Activated CD8-positive, alpha-beta T cell treated with anti-CD3 and anti-CD28 coated beads for 36 hours (primary cell): Measurements from ENCODE around the gene PCDH9. TPM values are rescaled to one million over a fixed set of nuclear protein-coding genes. Genes with fewer than 3 reads are reported as not detected.

Experiments used
- ATAC-seq: fragments of 200-7000 bp; cut with Tn5 transposase; one replicate; pipeline ENCODE4 v1.10.0; 2021; ENCODE audit warnings: mild to moderate bottlenecking, moderate library complexity
- CTCF ChIA-PET: fragments of 350-600 bp; sonication (Branson Sonifier 250); formaldehyde crosslinking; loops from one replicate; lab custom pipeline; 2021; ENCODE audit warnings: antibody characterized with exemption; lab: Charles Lee
- POLR2A ChIA-PET: fragments of 350-600 bp; sonication (Branson Sonifier 250); formaldehyde crosslinking; loops from one replicate; lab custom pipeline; 2021; ENCODE audit warnings: antibody characterized with exemption; lab: Charles Lee
- DNase-seq: peaks from one replicate; pipeline ENCODE4 v3.0.0-alpha.2; 2020
- H3K27ac Mint-ChIP-seq: one replicate; pipeline ENCODE4 v1.8.0; 2021; ENCODE audit warnings: mild to moderate bottlenecking, mixed read lengths
- H3K27me3 Mint-ChIP-seq: one replicate; pipeline ENCODE4 v1.8.0; 2021; ENCODE audit warnings: mixed read lengths
- H3K36me3 Mint-ChIP-seq: one replicate; pipeline ENCODE4 v1.8.0; 2021; ENCODE audit warnings: low read depth, mixed read lengths
- H3K4me1 Mint-ChIP-seq: one replicate; pipeline ENCODE4 v1.8.0; 2021; ENCODE audit warnings: low read depth, mixed read lengths
- H3K4me3 Mint-ChIP-seq: one replicate; pipeline ENCODE4 v1.8.0; 2021; ENCODE audit warnings: mild to moderate bottlenecking, moderate library complexity, mixed read lengths
- H3K9me3 Mint-ChIP-seq: one replicate; pipeline ENCODE4 v1.8.0; 2021; ENCODE audit warnings: mixed read lengths
- CTCF ChIP-seq: fragments of 200-600 bp; IDR thresholded peaks from one replicate; pipeline ENCODE4 v1.8.0; 2022; ENCODE audit warnings: antibody characterized with exemption, mild to moderate bottlenecking
- intact Hi-C: fragments of 100-400 bp; cut with micrococcal nuclease; formaldehyde crosslinking; loops from one replicate; pipeline ENCODE4 v1.10.0; 2022
- total RNA-seq, 2 experiments: library from RNA; stranded (reverse); gene quantifications; one replicate each; pipeline ENCODE4 v1.2.3, GENCODE V29; 2021

The PCDH9 gene
- total RNA-seq, 2 experiments from 2014 or later: 0.04 to 0.14 TPM

DNA sequence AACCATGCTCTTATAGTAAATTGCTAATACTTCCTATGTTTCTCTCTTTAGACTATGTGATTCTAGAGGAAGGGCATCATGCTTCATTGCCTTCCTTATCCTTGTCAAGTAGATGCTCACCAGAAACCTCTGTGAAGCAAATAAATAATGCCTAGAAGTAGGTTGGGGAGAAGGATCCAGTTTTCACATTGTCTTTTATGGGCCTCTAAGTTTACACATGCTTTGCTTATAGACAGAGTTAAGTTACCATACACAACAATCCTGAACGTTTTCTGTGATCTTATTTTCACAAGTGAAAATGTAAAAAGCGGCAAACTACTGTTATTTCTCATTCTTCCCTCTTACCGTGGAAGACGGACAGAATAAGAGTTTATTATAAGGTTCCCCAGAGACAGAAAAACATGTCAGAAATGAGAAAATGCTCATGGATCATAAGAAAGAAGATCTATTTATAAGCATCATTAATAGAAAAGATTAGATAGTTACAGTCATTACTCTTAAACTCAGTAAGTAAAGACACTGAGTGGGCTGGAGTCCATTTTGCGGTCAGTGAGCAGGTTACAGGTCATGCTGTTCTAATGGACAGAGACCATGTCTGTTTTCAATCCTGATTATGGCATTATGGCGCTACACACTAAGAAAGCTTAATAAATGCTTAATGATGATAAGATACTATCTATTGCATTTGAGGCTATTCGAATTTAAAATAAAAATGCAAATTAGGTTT, 723.9 kb downstream of the PCDH9 start:
- DNase-seq: no peak
- Mint-ChIP-seq H3K4me1 (no peaks in the 10 kb centered on the region), H3K27me3 (no peaks in the 10 kb centered on the region), H3K9me3 (no peaks in the 10 kb centered on the region), H3K4me3 (no peak overlapping the region), H3K27ac (no peak overlapping the region), H3K36me3 (no peaks in the 10 kb centered on the region)
- POLR2A ChIA-PET: no interaction called here
- TF ChIP-seq CTCF: no peak
- CTCF ChIA-PET: no interaction called here
- ATAC-seq: no peak
- intact Hi-C loops: no loop called here

DNA sequence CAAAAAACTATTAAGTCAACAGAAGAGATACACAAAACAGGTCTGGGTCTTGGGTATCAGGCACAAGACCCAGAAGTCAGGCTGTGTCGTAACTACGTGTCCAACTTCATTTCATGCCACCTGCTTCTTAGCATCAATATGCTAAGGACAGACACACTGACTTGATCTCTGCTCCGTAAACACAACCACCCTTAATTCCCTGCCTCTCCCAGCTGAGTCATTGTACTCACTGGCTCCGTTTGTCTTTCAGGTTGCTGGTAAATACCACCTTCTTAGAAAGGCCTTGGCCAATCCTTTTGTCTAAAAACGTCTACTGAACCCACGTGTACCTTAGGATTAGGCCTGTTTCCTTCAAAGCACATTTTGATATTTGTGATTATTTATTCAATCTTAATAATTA, 726.2 kb downstream of the PCDH9 start:
- POLR2A ChIA-PET: no interaction called here
- no peak for TF ChIP-seq CTCF
- Mint-ChIP-seq H3K4me3 (no peak overlapping the region), H3K27ac (no peak overlapping the region), H3K36me3 (no peaks in the 10 kb centered on the region), H3K27me3 (no peaks in the 10 kb centered on the region), H3K4me1 (no peaks in the 10 kb centered on the region), H3K9me3 (no peaks in the 10 kb centered on the region)
- intact Hi-C loops: no loop called here
- DNase-seq (no peak), ATAC-seq (no peak)
- CTCF ChIA-PET: no interaction called here

DNA sequence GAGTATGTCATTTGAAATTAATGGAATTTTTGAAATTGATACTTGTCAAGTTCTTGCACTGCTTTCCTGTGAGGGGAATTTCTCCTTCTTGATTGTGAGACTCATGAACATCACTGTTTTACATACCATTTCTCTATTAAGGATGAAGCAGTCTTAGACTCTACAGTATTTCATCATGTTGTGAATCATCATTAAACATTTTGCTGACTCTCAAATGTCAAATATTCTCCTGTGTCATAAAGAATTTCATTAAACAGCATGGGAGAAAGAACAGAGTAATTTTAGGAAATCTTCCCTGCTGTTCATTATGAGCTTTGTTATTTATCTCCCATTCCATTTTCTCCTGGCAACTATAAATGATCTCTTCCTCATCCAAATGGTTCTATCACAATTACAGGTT, 729.0 kb downstream of the PCDH9 start:
- ChIA-PET POLR2A (no interaction called here), CTCF (no interaction called here)
- H3K36me3 Mint-ChIP-seq: no peaks in the 10 kb centered on the region
- TF ChIP-seq CTCF: no peak
- no peaks in the 10 kb centered on the region for H3K9me3 Mint-ChIP-seq
- no peak overlapping the region for H3K4me3 Mint-ChIP-seq
- no peak overlapping the region for H3K27ac Mint-ChIP-seq
- no peaks in the 10 kb centered on the region for H3K4me1 Mint-ChIP-seq
- no peak for DNase-seq
- no peak for ATAC-seq
- intact Hi-C loops: no loop called here
- H3K27me3 Mint-ChIP-seq: no peaks in the 10 kb centered on the region

DNA sequence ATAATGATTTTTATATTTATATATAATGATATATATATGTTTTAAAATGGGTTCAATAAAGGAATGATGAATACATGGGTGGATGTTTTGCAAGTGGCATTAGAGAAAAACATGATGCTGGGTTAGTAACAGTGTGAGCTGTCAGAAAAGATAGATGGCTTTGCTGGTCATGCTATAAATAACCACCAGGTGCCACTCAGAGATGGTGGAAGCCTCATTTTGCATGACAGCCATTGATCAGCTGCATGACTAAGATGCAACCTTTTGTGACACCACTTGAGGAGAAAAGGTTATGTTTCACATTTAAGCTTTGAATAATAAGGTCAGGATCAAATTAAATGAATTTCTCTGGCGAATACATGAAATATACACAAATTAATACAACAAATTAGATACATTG, 737.7 kb downstream of the PCDH9 start:
- ATAC-seq: peak; percentile 39
- intact Hi-C loops: no loop called here
- CTCF ChIA-PET: no interaction called here
- Mint-ChIP-seq H3K27me3 (no peaks in the 10 kb centered on the region), H3K36me3 (no peaks in the 10 kb centered on the region), H3K9me3 (no peaks in the 10 kb centered on the region), H3K27ac (no peak overlapping the region), H3K4me3 (no peak overlapping the region), H3K4me1 (no peaks in the 10 kb centered on the region)
- no peak for TF ChIP-seq CTCF
- POLR2A ChIA-PET: no interaction called here
- DNase-seq: peak; percentile 14

GRCh38 chr13:66491251-66491650, 738.9 kb downstream of the PCDH9 start:
- ATAC-seq (no peak), DNase-seq (no peak)
- Mint-ChIP-seq H3K9me3 (no peaks in the 10 kb centered on the region), H3K27ac (no peak overlapping the region), H3K4me1 (no peaks in the 10 kb centered on the region), H3K36me3 (no peaks in the 10 kb centered on the region), H3K27me3 (no peaks in the 10 kb centered on the region), H3K4me3 (no peak overlapping the region)
- CTCF ChIA-PET: no interaction called here
- intact Hi-C loops: no loop called here
- POLR2A ChIA-PET: no interaction called here
- no peak for TF ChIP-seq CTCF
